ENCODE measurements around the gene NTM.

DNA sequence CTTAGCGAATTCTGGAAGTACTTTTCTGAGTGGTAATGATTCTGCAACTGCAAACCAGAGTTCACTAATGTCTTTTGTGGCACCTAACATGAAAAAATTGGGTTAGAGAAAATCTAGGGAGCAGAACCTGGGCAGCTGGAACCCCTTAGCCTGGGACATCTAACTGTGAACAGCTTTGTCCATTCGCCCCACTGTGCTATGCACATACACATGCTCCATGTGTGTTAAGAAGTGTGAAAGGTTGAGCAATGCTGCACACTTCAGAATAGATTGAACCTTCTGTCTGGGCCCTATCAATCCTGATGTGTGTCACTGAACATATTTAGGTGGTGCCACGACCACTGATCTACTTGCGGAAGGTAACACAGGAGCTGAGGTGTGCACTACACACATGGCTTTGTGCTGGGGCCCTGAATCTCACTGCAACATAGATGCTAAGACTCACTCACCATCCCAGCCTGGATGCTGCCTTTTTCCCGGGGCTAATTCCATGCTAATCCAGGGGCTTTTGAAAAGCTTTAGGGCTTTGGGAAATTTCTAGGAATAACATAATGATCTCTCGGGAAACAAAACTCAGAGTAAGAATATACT lies 976.2 kb downstream of the NTM start:
- TF ChIP-seq ARNT (IDR thresholded peaks at IDR 0.05), result no peak
- TF ChIP-seq SP1 (IDR thresholded peaks at IDR 0.05), result no peak
- no peak for TF ChIP-seq LEF1 (IDR thresholded peaks at IDR 0.05; ENCODE audit: borderline replicate concordance)
- TF ChIP-seq HDGF (IDR thresholded peaks at IDR 0.05; ENCODE audit: borderline replicate concordance), result no peak
- no peak for TF ChIP-seq SUZ12 (IDR thresholded peaks at IDR 0.05)
- no peak for TF ChIP-seq TARDBP (IDR thresholded peaks at IDR 0.05)
- no peak for TF ChIP-seq ELF4 (IDR thresholded peaks at IDR 0.05)
- no peak for TF ChIP-seq L3MBTL2 (conservative IDR thresholded peaks at IDR 0.05)
